GM15510 (cell line): ENCODE results near the gene TJP1.

ENCODE experiments used
- POLR2A ChIP-seq: IDR thresholded peaks from 3 replicates; pipeline ENCODE4 v1.6.1; 2011; ENCODE audit warnings: borderline replicate concordance; ENCODE audit not compliant: insufficient read length; ENCODE audit errors: extremely low read depth

TJP1 gene

DNA sequence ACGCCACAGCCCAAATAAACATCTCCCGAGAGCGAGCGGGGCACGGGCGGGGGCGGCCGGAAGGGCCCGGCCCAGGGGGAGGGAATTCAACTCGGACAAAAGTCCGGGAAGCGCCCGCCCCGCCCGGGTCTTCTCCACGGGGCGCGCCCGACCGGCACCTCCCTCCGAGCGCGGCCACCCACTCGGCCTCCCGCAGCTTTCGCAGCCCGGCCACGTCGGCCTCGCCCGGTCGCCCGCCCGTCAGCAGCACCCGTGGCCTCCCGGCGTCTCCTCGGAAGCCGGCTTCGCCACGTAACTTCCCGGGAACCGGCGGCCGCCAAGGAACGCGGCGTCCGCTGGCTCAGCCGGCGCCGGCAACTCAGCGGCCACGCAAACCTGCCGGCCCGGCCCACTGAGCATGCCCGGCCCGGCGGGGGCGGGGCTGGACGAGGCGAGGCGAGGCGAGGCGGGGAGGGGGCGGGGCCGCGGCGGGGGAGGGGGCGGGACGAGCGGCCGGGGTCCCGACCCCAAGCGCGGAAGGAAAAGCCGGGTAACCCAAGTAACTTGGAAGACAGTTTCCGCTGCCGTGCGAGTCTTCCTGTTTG, at the start of gene TJP1:
TSS of gene TJP1 (minus strand) at position 369 of the 584 bp plus-strand sequence. CDS start 440 bp downstream, outside the sequence.
- no peak for TF ChIP-seq POLR2A

DNA sequence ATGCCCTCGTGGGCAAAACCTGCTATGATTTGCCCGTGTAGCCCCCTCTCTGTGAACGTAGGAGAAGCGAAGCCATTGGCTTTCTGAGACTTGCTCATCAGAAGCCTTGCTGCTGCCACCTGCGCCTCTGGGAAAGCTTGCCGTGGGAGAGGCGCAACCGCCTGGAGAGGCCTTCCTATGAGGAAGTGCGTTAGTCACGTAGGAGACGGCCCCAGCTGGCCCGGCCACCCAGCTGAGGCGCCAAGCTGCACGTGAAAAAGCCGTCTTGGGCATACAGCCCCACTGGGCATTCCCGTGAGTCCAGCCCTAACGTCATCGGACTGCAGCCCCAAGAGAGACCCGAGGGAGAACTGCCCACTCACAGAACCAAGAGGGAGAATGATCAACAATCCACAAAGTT, 49.1 kb upstream of the TJP1 start:
- no peak for TF ChIP-seq POLR2A

DNA sequence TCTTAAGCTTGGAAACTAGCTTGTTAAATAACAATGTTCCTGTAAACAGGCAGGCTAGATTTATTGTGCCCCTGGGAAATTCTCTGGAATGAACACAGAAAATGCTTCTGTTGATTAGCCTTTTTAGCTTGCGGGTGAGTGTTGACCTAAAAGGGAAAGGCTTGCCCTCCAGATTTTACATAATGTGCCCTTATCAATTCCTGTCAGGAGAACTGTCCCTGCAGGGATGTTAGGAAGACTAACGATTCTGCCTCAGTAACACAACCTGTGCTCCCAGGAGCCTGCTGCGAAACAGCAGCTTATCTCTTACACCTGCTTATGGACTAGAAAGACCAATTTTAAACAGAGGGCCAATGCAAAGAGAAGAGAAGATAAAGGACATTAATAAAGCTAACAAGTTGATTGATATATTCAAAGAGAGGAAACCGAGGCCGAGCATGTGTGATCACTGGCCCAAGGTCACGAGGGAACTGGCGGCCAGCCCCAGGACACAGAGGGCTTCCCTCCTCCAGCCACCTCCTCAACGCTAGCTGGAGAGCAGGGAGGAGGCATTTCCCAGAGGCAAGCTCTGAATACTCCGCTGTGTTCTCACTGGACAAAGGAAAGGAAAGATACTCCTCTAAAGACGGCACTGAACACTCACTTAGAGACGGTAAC, 48.4 kb upstream of the TJP1 start:
- TF ChIP-seq POLR2A = no peak

DNA sequence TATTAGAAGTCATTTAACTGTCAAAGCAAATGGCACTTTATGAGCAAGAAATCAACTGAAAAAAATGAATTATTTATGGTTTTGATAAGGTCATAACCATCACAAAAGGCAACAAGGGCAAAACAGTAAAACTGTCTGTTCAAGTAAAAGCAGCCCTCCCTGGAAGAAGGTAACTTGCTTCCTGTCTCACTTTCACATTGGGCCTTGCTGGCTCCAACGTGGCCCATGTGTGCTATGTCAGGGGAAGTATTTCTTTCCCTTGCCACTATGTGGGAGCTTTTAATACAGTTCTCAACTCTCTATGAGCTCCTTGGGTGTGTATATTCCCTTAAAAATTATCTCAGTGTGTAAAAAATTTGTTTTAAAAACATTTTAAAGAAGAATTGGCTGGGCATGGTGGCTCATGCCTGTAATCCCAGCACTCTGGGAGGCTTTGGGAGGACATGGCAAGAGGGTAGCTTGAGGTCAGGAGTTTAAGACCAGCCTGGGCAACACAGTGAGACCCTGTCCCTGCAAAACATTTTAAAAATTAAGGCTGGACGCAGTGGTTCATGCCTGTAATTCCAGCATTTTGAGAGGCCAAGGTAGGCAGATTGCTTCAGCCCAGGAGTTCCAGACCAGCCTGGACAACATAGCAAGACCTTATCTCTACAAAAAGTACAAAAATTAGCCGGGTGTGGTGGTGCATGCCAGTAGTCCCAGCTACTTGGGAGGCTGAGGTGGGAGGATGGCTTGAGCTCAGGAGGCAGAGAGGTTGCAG, 45.2 kb upstream of the TJP1 start:
- no peak for TF ChIP-seq POLR2A

DNA sequence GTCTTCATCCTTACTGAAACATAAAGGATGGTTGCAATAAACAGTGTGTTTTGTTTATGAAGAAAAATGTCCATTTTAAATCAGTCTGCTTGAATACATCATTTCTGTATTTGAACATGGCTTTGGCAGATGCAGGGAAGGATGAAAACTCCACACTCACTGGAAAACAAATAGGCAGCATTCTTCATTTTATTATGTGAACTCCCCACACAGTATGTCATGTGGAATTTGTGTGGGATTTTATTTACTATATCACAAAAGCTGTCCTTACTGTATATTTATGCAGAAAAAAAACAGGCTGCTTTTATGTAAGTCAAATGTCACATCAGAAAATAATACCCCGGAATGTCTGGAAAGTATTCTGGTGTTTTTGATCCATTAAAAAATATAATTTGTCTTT, 44.1 kb upstream of the TJP1 start:
- no peak for TF ChIP-seq POLR2A

DNA sequence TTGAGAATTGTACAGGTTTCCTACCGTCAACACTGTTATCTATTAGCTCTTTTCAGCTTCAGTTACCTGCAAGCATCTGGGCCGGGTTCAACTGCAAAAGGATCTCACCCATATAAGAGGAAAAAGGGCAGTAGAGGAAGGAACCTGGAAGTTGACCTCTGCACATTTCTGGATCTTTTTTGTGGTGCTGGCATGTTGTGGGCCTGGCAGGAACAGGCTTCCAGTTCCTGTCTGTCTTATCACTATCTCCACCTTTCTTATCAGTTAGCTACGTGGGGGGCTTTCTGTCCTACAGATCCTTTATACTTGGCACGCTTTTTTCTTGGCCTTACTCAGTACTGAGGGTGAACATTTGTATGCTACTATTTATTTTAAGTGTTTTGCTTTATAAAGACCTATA, 42.2 kb upstream of the TJP1 start:
- no peak for TF ChIP-seq POLR2A

DNA sequence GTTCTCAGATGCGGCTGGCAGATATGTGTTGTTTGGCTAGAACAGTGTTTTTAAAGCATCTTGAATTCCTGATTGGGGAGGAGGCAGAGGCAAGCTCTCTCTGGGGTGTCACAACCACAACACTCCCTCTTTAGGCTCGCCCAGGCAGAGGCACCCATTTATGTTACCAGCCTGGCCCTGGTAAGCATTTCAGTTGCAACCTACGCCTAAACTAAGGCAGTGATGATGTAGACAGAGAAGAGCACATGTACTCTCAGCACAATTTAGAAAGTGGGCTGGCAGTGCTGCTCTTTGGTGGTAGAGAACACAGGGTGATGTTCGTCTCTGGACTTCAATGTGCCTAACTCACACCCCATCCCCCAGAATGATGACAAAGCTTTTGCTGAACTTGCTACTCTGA, 41.2 kb upstream of the TJP1 start:
- TF ChIP-seq POLR2A = no peak

DNA sequence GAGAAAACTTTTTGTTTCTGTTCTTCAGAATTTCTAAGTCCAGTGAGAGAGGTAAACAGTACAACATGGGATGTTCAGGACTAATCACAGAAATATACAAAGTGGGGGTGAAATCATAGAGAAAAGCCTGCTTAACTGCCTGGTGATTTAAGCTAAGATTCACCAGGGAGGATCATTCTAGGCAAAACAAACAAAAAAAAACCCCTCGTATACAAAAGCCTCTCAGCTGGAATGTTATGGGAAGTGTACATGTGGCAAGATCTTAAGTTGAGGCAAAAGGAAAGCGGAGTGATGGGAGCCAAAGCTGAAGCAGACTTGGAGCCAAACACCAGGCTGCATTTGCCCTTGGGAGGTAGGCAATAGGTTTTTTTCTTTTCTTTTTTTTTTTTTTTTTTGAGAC, 40.0 kb upstream of the TJP1 start:
- no peak for TF ChIP-seq POLR2A

DNA sequence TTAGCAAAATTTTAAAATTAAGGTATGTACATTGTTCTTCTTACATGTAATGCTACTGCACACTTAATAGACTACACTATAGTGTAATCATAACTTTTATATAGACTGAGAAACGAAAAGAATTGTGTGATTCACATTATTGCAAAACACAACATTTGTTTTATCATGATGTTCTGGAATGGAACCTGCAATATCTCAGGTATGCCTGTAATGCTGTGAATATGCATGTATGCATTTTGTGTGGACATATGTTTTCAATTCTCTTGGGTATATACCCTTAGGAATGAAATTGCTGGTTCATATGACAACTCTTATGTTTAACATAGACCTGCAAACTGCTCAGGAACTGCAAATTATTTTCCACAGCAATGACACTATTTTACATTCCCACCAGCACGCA, 38.6 kb upstream of the TJP1 start:
- TF ChIP-seq POLR2A = no peak

DNA sequence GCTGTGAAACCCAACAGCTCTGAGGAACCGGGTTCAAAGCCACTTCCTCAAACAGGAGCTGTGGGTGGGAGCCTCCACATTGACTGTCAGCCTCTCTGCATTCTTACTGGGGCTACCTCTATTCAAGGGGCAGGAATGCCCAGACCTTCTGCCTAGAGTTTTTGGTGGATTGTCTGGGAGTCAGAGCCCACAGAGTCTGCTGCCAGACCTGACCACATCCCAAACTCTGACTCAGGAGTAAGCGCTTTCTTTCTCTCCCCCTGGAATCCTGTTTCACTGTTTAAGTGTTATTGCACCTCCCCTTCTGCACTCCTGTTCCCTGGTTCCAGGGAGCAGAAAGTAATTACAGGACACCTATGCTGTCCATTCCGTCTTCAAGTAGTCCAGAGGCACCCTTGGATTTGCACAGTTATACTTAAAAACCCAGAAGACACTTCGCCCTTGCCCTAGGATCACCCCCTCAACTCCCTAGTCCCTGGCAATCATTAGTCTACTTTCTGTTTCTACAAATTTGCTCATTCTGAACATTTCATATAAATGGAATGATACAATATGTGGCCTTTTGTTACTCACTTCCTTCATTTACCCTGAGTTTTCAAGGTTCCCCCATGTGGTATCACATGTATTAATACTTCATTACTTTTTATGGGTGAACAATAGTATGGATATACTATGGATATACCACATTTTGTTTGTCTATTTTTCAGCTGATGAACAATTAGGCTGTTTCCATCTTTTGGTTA, 37.9 kb upstream of the TJP1 start:
- no peak for TF ChIP-seq POLR2A

DNA sequence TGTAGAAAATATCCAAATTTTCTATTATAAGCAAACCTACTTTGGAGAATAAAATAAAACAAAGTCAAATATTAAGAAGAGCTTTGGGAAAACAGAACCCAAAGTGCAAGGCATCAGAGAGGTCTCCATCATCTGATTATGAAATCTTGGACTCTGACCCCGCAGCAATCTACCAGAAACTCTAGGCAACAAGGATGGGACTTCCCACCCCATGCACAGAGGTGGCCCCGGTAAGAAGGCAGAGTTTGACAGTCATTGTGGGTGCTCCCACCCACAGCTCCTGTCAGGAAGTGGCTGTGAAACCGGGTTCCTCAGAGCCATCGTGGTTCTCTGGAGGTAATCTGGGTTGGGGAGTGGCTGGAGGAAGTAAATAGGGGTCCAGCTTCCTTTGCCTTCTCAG, 37.0 kb upstream of the TJP1 start:
- no peak for TF ChIP-seq POLR2A

DNA sequence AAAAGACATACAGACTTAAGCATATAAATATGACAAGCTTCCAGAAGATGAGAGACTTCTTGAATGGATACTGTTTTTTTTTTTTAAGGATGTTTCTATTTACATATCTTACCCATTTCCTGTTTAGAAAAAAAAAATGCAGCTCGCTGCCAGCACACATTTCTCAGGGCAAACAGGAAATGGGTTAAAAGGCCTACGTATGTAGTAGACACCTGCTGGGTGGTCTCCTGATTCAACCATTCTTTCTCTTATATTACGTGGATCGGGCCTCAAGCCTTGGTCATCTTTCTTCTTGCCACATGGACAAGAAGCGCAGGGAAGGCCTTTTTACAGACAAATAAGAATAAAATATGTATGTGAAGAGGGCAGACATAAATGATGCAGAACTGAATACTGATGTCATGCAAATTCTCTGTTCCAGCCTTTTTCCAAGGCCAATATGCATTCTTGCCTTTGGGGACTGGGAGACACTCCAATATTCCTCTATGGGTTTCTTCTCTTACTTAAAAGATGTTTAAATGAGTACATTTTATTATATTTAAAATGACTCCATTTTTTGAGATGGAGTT, 35.0 kb upstream of the TJP1 start:
- TF ChIP-seq POLR2A = no peak

DNA sequence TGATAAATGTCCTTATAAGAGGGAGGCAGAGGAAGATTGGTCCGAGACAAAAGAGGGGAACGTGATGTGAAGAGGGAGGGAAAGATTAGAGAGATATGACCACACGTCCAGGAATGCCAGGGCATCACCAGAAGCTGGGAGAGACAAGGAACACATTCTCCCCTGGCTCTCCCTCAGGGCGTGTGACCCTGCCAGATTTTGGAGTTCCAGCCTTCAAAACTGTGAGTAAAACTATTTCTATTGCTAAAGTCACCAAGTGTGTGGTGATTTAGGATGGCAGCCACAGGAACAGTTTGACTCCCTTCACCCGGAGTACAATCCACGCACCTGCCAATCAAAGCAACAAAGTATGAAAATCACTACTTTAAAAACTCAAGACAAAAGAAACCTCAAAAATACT, 32.1 kb upstream of the TJP1 start:
- no peak for TF ChIP-seq POLR2A

DNA sequence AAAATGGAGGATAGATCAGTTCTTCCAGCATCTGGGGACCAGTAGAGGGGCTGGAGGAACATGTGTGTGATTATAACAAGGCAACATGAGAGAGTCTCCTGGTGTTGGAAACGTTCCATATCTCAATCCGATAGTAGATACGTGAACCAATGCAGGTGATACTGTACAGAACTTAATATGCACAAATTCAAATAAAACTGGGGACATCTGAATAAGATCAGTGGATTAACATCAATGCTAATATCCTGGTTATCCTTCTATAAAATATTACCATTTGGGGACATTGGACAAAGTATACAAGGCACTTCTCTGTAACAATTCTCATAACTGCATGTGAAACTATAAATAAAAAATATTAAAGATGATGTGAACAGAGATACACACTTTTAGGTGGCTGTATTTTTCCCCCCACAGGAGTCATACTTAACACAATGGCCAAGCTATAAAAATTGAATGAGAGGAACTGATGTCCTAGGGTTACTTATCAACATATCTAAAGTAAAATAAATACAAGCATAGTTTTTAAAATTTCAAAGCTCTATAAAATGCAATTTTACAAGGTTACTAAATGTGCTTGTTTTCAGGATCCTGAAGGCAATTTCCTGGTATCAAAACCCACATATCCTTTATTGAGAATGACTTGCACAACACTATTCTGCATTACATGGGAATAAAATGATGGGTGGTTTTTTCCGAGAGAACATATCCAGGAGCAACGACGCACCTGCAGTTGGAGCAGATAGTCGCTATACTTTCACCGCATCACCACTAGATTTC, 31.1 kb upstream of the TJP1 start:
- TF ChIP-seq POLR2A = no peak
